PFSK-1 (cell line): ENCODE data around the gene MMP15.

ENCODE experiments used
- FOXP2 ChIP-seq: optimal IDR thresholded peaks from 2 replicates; pipeline ENCODE3; 2011; ENCODE audit warnings: borderline replicate concordance, control low read depth, inconsistent platforms; ENCODE audit not compliant: insufficient read depth; ENCODE audit errors: extremely low read length, extremely low read depth
- POLR2AphosphoS5 ChIP-seq: IDR thresholded peaks from 2 replicates; pipeline ENCODE4 v1.6.1; 2012; ENCODE audit warnings: low read depth, mild to moderate bottlenecking, control low read depth, low read length, moderate library complexity
- REST ChIP-seq, 2 experiments: IDR thresholded peaks; 2 replicates each; pipeline versions ENCODE4 v1.6.1 to v1.8.0; 2011 to 2012; ENCODE audit warnings: low read depth in 2 of 2, low read length in 2 of 2, control low read depth in 1 of 2, inconsistent platforms in 1 of 2, mild to moderate bottlenecking in 1 of 2, moderate library complexity in 1 of 2; ENCODE audit not compliant: insufficient read depth in 1 of 2
- SIN3A ChIP-seq: IDR thresholded peaks from 2 replicates; pipeline ENCODE4 v1.6.1; 2012; ENCODE audit warnings: mild to moderate bottlenecking, low read length, moderate library complexity, borderline replicate concordance; ENCODE audit not compliant: insufficient read depth
- TAF1 ChIP-seq: IDR thresholded peaks from 2 replicates; pipeline ENCODE4 v1.6.1; 2012; ENCODE audit warnings: low read length, control low read depth, borderline replicate concordance; ENCODE audit not compliant: insufficient read depth

GRCh38 chr16:58012481-58012880 lies 13.1 kb upstream of the MMP15 start:
- TF ChIP-seq REST (IDR thresholded peaks at IDR 0.05; ENCODE audit: insufficient read depth in 1 of 2, low read depth in 2 of 2, low read length in 2 of 2) = no peak
- no peak for TF ChIP-seq TAF1
- TF ChIP-seq SIN3A = no peak
- no peak for TF ChIP-seq POLR2AphosphoS5
- TF ChIP-seq FOXP2 = no peak
